GM21515 (cell line): ENCODE measurements around the gene ALDH1B1.

Source experiments
- ATAC-seq: cut with Tn5 transposase; IDR thresholded peaks from one replicate; pipeline ENCODE4 v1.9.1; 2021; ENCODE audit not compliant: unreplicated experiment

Gene ALDH1B1

DNA sequence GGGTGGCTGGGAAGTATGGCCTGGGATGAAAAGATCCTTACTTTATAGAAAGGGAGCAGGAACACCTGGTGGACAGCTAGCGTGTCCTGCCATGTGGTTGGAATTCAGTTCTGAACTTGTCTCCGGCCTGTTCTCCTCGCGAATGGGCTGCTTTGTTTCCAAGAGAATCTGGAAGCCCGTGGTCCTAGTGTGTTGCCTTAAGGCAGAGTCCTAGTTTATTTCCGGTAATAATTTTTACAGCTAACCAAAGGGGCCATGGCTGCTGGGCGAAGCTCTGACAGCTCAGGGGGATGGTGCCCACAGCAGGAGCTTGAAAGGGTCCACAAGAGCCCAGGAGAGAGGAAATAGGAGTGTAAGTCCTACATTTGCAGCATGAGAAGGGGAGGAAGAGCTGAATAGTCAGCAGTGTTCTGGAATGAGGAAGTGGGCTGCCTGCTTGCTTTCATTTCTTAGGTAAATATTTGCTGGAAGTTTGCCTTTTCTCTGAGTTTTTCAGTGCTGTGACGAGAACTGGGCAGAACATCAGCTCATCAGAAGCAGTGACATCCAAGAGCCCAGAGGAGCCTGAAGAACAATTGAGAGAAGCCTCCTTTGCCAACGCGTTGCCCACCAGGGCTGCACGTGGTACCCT, 44.8 kb downstream of the ALDH1B1 start:
- no peak for ATAC-seq

DNA sequence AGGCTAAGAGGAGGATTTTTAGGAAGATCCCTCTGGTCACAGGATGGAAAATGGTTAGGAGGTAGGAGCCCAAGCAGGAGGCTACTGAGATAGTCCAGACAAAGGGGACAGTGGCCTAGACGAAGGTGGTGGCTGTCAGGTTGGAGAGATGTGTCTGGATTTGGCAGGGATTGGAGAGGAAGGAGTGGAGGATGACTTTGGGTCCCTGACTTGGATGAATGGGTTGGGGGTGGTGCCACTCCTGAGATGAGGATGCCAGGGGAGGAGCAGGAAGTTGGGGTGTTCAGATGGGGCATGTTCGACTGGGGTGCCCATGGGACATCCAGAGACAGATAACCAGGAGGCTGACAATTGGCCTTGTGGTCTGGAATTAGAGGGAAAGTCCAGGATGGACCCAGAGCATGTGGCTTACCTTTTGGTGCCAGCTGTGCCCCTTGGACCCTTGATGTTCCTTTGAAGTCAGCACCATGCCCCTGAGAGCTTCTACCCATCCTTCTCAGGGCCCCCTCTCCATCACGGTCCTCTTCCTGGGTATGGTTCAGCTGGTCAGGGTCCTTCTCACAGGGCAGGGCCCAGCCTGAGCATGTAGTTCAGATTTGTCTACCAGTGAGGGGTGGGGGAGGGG, 46.9 kb downstream of the ALDH1B1 start:
- ATAC-seq: no peak

DNA sequence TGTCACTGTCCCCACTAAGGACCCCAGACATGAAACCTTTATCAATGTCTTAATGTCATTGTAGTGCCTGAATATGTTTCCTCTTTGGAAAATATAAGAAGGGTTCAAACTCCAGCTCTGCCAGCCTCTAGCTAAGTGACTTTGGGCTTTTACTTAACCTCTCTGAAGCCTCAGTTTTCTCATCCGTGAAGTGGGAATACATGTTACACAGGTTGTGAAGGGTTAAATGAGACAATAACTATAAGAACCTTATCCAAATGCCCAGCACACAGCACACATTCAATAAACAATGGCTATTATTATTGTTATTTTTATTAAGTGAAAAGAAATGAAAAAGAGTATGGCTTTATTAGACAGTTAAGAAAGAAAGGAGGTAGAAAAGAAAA, 47.4 kb downstream of the ALDH1B1 start:
- ATAC-seq: no peak

DNA sequence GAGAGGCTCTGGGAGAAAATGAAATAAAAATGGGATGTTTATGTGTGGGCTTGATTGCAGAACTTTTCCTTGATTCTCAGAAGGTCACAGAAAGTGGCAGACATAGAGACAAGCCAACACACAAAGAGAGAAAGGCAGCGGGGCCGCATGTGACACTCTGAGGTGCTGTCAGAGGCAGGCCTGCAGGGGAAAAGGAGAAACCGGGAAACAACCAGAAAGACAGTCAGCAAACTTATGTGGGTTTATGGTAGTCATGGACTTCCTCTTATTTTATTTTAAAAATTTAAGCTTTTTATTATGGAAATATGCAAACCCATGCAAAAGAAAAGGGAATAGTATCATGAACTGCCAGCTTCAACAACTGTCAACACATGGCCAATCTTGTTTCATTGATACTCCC, 48.0 kb downstream of the ALDH1B1 start:
- ATAC-seq: no peak

DNA sequence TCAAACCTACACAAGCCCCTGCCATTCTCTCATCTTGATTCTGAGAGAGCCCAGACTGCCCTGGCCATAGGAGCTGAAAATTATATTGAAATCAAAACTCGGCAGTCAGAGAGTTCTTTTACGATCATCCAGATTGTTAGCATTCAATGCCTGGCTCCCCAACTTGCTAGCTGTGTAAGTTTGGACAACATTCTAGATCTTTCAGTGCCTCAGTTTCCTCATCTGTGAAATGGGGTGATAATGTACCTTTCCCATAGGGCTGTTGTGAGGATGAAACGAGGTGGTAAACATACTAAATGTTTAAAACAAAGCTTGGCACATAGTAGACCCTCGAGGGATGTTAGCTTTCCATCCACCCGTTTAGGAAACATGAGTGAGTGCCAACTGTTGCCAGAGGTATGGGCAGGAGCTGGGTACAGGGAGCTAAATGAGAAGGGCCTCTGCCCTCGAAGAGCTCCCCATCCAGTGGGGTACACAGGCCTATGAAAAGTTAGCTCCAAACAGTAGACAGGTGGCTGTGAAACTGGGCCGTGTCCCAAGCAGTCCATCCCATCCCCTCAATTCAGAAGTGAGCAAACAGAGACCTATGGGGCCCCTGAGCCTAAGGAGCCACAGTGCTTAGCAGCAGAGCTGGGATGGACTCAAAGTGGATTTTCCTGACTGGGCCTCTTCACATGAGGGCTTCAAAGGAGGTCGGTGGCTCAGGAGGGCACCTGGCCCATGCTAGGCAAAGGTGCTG, 49.0 kb downstream of the ALDH1B1 start:
- ATAC-seq: no peak

DNA sequence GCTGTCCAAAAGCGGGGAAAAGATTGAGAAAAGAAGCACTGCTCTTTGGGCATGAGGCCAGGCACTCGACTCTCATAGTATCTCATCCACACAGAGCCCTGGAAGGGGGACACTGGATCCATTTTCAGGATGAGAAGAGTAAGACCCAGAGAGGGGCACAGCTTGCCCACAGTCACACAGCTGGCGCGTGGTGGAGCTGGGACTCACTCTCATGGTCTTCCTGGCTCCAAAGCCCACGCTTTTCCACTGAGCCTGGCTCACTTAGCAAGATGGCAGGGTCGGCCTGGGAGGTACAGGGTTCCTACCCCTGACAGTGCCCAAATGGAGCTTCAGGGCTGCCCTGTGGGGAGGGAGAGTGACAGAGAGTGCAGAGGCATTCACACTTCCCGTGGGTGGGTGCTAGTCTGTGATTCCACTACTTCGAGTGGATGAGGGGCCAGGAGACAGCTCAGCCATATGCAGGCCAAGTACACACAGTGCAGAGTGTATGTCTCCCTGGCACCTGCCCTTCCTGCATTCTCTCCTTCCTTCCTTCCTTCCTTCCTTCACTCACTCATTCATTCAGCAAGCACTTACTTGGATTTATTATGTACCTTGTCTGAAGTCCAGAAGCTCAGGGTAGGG, 50.1 kb downstream of the ALDH1B1 start:
- ATAC-seq: no peak

DNA sequence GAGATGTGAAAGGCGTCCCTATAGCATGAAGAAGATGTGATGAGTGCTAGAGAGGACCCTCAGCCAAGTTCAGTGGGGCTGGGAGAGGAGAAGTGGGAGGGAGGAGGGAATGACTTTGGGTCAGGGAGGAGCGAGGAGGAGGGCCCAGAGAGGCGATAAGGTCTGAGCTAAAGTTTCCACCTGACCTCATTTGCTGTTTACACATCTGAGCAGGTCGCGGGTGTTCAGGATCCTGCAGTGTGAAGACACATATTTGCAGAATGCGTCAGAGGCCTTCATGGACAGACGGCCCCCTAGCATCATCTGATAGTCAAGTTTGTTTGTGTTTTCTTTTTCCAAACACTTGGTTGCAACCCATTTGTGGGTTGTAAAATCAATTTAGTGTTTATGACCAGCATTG, 50.7 kb downstream of the ALDH1B1 start:
- ATAC-seq: no peak

DNA sequence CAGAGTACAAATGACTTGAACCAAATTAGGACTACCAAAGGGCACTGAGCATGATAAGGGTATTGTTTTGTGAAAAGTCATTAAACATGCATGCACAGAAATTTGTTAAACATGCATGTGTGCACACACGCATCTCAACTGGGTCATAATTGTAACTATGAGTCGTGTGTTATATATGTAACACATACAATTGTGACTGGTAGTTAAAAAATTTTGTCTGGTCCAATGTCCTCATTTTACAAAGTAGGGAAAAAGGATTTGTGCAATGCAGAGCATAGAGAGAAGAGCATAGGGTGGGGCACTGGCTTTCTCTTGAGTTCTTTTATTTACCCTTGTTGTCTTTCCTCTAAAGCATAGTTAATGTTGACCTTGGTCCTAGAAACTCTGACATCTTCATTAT, 51.1 kb downstream of the ALDH1B1 start:
- ATAC-seq: no peak

DNA sequence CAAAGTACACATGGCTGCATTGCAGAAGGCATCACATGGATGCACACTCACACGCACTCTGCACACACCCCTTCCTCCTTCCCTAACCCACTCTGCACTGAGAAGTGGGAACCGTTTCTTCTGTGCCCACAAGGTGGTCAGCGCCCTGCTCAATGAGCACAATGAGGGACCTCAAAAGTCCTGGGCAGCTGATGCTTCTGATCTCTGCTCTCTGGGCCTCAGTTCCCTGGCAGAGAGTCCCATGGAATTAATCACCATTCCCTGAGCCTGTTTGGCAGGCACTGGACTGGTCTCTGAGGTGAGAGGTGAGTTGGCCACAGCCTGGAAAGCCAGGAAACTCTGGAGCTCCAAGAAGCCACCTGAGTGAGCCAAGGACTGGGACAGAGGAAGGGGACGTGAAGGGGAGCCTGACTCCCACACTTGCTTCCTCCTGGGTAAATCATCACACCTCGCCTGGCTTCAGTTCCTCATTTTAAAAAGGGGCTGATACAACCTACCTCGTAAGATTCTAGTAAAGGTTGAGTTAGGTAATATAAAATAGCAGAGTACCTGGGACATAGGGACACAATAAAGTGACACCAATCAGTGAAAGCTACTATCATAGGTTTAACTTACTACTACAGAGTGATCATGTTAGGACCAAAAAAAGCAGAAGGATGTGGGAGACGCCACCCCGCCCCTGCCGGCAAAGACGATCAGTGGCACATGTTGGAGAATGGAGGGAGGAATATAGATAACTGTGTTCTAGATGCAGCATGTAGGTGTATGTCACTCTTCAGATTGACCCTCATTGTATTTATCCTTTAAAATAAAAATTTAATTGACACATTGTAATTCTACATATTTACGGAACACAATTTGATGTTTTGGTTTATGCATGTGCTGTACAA, 52.9 kb downstream of the ALDH1B1 start:
- peak; percentile 87 for ATAC-seq

DNA sequence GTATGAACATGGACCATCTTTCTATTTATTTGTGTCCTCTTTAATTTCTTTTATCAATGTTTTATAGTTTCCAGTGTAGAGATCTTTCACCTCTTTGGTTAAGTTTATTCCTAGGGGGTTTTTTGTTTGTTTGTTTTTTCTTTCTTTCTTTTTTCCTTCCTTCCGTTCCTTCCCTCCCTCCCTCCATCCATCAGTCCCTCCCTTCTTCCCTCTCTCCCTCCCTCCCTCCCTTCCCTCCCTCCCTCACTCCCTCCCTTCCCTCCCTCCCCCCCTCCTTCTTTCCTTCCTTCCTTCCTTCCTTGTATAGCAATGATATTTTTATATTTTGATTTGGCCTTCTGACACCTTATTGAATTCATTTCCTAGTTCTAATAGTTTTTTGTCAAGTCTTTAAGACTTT, 55.2 kb downstream of the ALDH1B1 start:
- ATAC-seq: no peak
